ENCODE data around the gene OSCAR. TPM values are rescaled to one million over a fixed set of nuclear protein-coding genes. Genes with fewer than 3 reads are reported as not detected.

OSCAR gene
- total and polyA plus RNA-seq, 10 of the 15 experiments (the other 5 are each of a cell fraction or from before 2014, with no cell fraction given): 0.08 to 0.27 (median 0.10) TPM; not detected in 7

- no peak for TF ChIP-seq MYC (IDR thresholded peaks at IDR 0.05; ENCODE audit: insufficient read depth, insufficient read length, insufficient replicate concordance, low read length, severe bottlenecking)
- TF ChIP-seq NFXL1 (IDR thresholded peaks at IDR 0.05; ENCODE audit: borderline replicate concordance): no peak
- no peak for TF ChIP-seq HDAC6 (IDR thresholded peaks at IDR 0.05; ENCODE audit: unreplicated experiment)
- no peak for TF ChIP-seq JUNB (IDR thresholded peaks at IDR 0.05)
- no peak for TF ChIP-seq NFIC (IDR thresholded peaks at IDR 0.05; ENCODE audit: low read depth, low read length)
- TF ChIP-seq USF1 (IDR thresholded peaks at IDR 0.05; ENCODE audit: borderline replicate concordance, extremely low read length, insufficient read depth, low read depth, low read length): no peak
- TF ChIP-seq PML (IDR thresholded peaks at IDR 0.05; ENCODE audit: low read length): peak; percentile 91
- no peak for TF ChIP-seq USF2 (IDR thresholded peaks at IDR 0.05; ENCODE audit: borderline replicate concordance, low read depth, low read length)
- peak; percentile 30; the same call in 1 of the 2 replicates for TF ChIP-seq MEF2A (IDR thresholded peaks at IDR 0.05; ENCODE audit: insufficient read depth, low read depth, low read length)
- TF ChIP-seq TCF12 (IDR thresholded peaks at IDR 0.05; ENCODE audit: low read depth, low read length): 0 out of 2 replicates have a peak, but pooled peaks have one; percentile 58
- TF ChIP-seq MLLT1 (IDR thresholded peaks at IDR 0.05): peak; percentile 80
- no peak for TF ChIP-seq YBX1 (IDR thresholded peaks at IDR 0.05)
- TF ChIP-seq ATF2 (IDR thresholded peaks at IDR 0.05; ENCODE audit: low read length): no peak
- TF ChIP-seq HDGF (IDR thresholded peaks at IDR 0.05): peak; percentile 81; the same call in 1 of the 2 replicates
- 0 out of 2 replicates have a peak, but pooled peaks have one; percentile 3 for TF ChIP-seq JUND (IDR thresholded peaks at IDR 0.05; ENCODE audit: low read depth, low read length)
- no peak for TF ChIP-seq CHD4 (IDR thresholded peaks at IDR 0.05)
- peak; percentile 34 for TF ChIP-seq RELA (IDR thresholded peaks at IDR 0.05; ENCODE audit: borderline replicate concordance, partially characterized antibody)
- peak; percentile 91; the same call in 1 of the 2 replicates for TF ChIP-seq LARP7 (IDR thresholded peaks at IDR 0.05)
- TF ChIP-seq SREBF2 (IDR thresholded peaks at IDR 0.05; ENCODE audit: low read length): no peak
- no peak for TF ChIP-seq NRF1 (conservative IDR thresholded peaks at IDR 0.05; ENCODE audit: low read depth, low read length)
- no peak for TF ChIP-seq FOXM1 (IDR thresholded peaks at IDR 0.05; ENCODE audit: low read depth, low read length)
- TF ChIP-seq SP1 (IDR thresholded peaks at IDR 0.05; ENCODE audit: low read depth, low read length): peak; percentile 91
- TF ChIP-seq ZSCAN29 (IDR thresholded peaks at IDR 0.05): no peak
- no peak for TF ChIP-seq CHD1 (IDR thresholded peaks at IDR 0.05; ENCODE audit: low read depth, low read length)
- no peak for TF ChIP-seq KAT2A (conservative IDR thresholded peaks at IDR 0.05; ENCODE audit: control insufficient read depth, low read depth, low read length)
- TF ChIP-seq SRF (IDR thresholded peaks at IDR 0.05; ENCODE audit: low read depth in 2 of 2, low read length in 2 of 2): peak; percentile 34 to 95; a peak in 2 of 4 replicates
- TF ChIP-seq CHD2 (IDR thresholded peaks at IDR 0.05; ENCODE audit: borderline replicate concordance, low read depth, low read length): peak; percentile 95
Measured at GRCh38 chr19:54115109-54116063, 14.8 kb upstream of the OSCAR start, which contains the start of the genes PRPF31 and TFPT (continued).
